WERI-Rb-1 (cell line): ENCODE results near the gene GOPC.
"Not testable (repeated sequence)": the region's sequence is repeated elsewhere in the genome, so short reads cannot be mapped to it uniquely, and the experiment has no call there.

Experiments
- DNase-seq: peaks from one replicate; pipeline ENCODE4 v3.0.0-alpha.2; 2020
- H3K27ac ChIP-seq: fragments of 250-450 bp; sonication (Bioruptor Pico); 2 replicates; pipeline ENCODE4 v1.5.1; 2020; ENCODE audit warnings: mild to moderate bottlenecking, moderate library complexity
- H3K27me3 ChIP-seq: fragments of 250-450 bp; sonication (Bioruptor Pico); 2 replicates; pipeline ENCODE4 v1.5.1; 2021; ENCODE audit warnings: mild to moderate bottlenecking, low read depth, moderate library complexity; ENCODE audit not compliant: insufficient read depth, severe bottlenecking
- H3K36me3 ChIP-seq: fragments of 250-450 bp; sonication (Bioruptor Pico); 2 replicates; pipeline ENCODE4 v1.5.1; 2020; ENCODE audit warnings: mild to moderate bottlenecking, moderate library complexity
- H3K4me3 ChIP-seq: 2 replicates; pipeline ENCODE4 v1.5.1; 2011; ENCODE audit warnings: low read depth, mild to moderate bottlenecking, control low read depth, low read length
- H3K9me3 ChIP-seq: fragments of 250-450 bp; sonication (Bioruptor Pico); 2 replicates; pipeline ENCODE4 v1.5.1; 2021; ENCODE audit warnings: mild to moderate bottlenecking, moderate library complexity; ENCODE audit not compliant: severe bottlenecking
- TF ChIP-seq, protein P1 (sequence below): IDR thresholded peaks from 2 replicates; pipeline ENCODE4 v1.5.1; 2011; ENCODE audit warnings: low read depth, mild to moderate bottlenecking, control low read depth, inconsistent platforms, low read length

GOPC gene

DNA sequence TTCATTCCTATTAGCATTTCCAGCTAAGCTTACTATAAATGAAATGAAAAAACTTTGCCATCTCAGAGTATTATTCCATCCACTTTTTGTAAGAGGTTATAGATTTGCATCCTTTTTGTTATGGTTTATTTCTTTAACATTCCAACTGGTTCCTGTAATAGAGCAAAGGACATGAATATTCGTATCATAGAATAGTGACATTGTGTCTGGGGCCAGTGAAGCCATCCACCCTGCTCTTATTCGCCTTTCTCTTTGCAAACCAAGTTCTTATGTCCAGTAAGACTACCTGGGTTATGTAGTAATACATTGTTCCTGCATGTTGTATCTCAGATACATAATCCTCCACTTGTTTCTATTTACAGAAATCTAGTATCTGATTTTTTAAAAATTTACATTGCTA is 76.7 kb downstream of the GOPC start:
- no peaks in the 10 kb centered on the region for H3K27me3 ChIP-seq
- H3K4me3 ChIP-seq, result no peak overlapping the region
- H3K36me3 ChIP-seq, result no peaks in the 10 kb centered on the region
- TF ChIP-seq, protein P1, sequence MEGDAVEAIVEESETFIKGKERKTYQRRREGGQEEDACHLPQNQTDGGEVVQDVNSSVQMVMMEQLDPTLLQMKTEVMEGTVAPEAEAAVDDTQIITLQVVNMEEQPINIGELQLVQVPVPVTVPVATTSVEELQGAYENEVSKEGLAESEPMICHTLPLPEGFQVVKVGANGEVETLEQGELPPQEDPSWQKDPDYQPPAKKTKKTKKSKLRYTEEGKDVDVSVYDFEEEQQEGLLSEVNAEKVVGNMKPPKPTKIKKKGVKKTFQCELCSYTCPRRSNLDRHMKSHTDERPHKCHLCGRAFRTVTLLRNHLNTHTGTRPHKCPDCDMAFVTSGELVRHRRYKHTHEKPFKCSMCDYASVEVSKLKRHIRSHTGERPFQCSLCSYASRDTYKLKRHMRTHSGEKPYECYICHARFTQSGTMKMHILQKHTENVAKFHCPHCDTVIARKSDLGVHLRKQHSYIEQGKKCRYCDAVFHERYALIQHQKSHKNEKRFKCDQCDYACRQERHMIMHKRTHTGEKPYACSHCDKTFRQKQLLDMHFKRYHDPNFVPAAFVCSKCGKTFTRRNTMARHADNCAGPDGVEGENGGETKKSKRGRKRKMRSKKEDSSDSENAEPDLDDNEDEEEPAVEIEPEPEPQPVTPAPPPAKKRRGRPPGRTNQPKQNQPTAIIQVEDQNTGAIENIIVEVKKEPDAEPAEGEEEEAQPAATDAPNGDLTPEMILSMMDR, result no peak
- no peak overlapping the region for H3K27ac ChIP-seq
- no peak for DNase-seq
- no peaks in the 10 kb centered on the region for H3K9me3 ChIP-seq

DNA sequence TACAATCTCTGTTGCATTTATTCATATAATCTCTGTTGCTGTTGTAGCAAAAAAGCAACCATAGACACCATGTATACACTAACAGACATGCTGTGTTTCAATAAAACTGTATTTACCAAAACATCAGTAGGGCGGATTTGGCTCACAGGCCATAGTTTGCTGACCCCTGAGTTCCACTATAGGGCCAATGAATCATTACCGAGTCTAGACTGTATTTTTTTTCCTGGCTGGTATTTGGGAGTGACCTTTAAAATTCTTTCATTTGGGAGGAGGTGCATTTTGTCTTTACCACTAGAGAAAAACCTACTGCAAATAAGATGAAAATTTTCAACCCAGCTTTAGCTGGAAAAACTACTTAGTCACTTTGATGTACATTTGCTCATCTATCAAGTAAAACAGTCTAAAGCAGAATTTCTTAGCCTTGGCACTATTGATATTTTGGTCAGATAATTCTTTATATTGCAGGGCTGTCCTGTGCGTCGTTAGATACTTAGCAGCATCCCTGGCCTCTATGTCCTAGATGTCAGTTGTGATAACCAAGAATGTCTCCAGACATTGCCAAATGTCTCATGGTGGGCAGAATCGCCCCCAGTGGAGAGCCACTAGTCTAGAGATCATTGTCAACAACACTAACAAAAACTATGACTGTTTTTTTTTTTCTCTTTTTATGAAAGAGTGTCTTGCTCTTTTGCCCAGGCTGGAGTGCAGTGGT is 80.4 kb downstream of the GOPC start:
- DNase-seq, result no peak
- TF ChIP-seq, protein P1, result no peak
- H3K4me3 ChIP-seq, result no peak overlapping the region
- H3K27ac ChIP-seq, result no peak overlapping the region
- H3K27me3 ChIP-seq, result no peaks in the 10 kb centered on the region
- H3K36me3 ChIP-seq, result no peaks in the 10 kb centered on the region
- H3K9me3 ChIP-seq, result no peaks in the 10 kb centered on the region

DNA sequence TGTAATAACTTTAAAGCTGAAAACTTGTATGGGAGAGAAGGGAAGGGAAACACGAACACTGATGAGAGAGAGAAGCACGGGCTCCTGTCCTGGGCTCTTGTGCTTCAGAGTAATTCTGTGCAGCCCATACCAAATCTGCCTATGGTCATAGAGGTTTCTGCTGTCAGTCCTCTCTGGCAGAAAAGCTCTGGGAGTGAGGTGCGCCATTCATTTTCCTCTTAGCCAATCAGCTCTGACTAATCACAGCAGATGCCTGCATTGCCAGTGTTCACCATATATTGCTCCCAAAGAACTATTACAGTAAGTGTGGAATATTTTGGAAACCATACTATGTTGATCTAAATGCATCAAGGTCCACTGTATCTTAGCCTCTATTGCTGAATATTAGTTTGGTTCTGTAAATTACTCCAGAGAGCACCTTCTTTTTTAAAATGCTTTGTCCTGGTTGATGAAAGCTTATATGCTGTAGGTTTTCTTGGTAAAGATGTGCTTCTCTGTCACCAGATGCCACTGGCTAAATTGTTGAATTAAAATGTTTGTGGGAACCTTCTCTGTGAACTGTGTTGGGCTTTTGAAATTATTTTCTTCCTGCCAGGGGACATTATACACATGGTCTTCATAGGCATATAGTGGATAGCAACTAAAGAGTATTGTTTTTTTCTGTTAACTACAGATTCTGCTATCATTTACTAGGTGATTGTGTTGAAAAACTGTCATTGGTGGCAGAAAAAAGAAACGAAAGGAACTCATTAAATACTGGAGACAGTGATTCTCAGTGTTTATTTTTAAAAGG is 81.5 kb downstream of the GOPC start:
- DNase-seq, result no peak
- H3K27ac ChIP-seq, result no peak overlapping the region

DNA sequence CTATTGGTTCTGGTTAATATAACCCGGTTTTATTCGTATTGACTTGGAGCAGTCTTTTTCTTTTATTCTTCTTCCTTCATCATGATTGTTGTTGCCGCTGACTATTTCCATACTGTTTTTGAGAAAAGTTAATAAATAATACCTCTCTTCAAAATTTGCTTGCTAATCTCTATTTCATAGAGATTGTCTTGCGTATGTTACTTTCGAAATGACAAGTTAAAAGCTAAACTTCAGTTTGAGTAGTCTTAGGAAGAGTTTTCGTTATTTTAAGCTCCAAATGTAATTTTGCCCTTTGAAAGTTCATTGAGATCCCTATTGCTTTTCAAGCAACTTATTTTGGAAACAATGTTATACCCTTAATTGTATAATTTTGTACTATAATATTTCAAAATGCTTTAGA is 83.4 kb downstream of the GOPC start:
- TF ChIP-seq, protein P1, result no peak
- Histone ChIP-seq H3K4me3 (no peak overlapping the region), H3K9me3 (no peaks in the 10 kb centered on the region), H3K27me3 (no peaks in the 10 kb centered on the region), H3K27ac (no peak overlapping the region), H3K36me3 (no peaks in the 10 kb centered on the region)
- no peak for DNase-seq

More for the DNA sequence above, 81.5 kb downstream of the GOPC start:
- TF ChIP-seq, protein P1, result no peak
- Histone ChIP-seq H3K4me3 (no peak overlapping the region), H3K9me3 (no peaks in the 10 kb centered on the region), H3K27me3 (no peaks in the 10 kb centered on the region), H3K36me3 (no peaks in the 10 kb centered on the region)

DNA sequence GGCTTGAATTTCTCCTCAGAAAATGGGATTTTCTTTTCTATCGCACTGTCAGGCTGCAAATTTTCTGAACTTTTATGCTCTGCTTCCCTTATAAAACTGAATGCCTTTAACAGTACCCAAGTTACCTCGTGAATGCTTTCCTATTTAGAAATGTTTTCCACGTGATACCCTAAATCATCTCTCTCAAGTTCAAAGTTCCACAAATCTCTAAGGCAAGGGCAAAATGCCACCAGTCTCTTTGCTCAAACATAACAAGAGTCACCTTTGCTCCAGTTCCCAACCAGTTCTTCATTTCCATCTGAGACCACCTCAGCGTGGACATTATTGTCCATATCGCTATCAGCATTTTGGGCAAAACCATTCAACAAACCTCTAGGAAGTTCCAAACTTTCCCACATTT is 84.3 kb downstream of the GOPC start:
- not testable (repeated sequence) for H3K27ac ChIP-seq

DNA sequence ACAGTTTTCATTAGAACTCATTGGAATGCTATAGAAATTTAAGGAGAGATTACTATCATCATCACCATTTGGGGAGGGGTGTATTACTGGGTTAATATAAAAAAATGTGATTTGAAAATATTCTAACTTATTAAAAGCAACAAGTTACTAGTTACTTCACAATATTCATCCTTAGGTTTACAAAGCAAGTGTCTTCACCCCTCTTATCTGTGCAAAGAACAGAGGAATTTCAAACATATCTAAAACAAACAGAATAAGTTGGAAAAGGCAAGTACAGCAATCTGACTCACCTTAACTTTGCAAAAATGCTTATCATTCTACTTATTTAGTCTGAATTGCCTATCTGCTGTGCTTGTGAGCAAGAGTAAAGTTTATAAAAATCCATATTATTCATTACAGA is 87.0 kb downstream of the GOPC start:
- Histone ChIP-seq H3K9me3 (no peaks in the 10 kb centered on the region), H3K36me3 (no peaks in the 10 kb centered on the region), H3K27me3 (no peaks in the 10 kb centered on the region), H3K27ac (no peak overlapping the region), H3K4me3 (no peak overlapping the region)
- TF ChIP-seq, protein P1, result no peak
- no peak for DNase-seq

More for the DNA sequence above, 84.3 kb downstream of the GOPC start:
- H3K4me3 ChIP-seq, H3K9me3 ChIP-seq, H3K27me3 ChIP-seq, H3K36me3 ChIP-seq, DNase-seq: not testable (repeated sequence)
